Measurements from ENCODE around the gene LYRM1. TPM values are rescaled to one million over a fixed set of nuclear protein-coding genes. Genes with fewer than 3 reads are reported as not detected.
"Not testable (repeated sequence)": the region's sequence is repeated elsewhere in the genome, so short reads cannot be mapped to it uniquely, and the experiment has no call there.

LYRM1 gene
- total RNA-seq, 2 experiments from 2014 or later = 13.3 to 14.0 TPM

DNA sequence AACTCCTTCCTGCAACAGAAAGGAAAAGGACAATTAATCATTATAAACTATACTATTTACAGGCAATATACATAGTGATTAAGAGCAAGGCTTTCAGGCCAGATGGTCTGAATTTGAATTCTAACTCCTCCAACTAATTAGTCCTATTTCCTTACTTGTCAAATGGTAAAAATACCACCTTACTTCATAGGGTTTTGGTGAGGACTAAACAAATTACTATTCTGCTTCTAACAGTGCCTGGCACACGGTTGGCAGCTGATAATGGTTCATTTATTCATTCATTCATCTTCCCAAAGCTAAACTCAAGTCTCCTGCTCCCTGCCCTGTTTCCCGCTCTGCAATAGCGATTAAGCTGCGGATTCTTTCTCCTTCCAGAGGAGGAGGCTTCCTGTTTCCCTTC, 40.2 kb upstream of the LYRM1 start:
- H3K36me3 Mint-ChIP-seq (ENCODE audit: low read depth) = peaks cover 49% of the 10 kb centered on the region
- H3K4me1 Mint-ChIP-seq (ENCODE audit: low read depth) = peaks cover 6% of the 10 kb centered on the region
- intact Hi-C loops (cut with DNase I, micrococcal nuclease) = no loop called here
- CTCF ChIA-PET = no interaction called here
- TF ChIP-seq, protein P1, sequence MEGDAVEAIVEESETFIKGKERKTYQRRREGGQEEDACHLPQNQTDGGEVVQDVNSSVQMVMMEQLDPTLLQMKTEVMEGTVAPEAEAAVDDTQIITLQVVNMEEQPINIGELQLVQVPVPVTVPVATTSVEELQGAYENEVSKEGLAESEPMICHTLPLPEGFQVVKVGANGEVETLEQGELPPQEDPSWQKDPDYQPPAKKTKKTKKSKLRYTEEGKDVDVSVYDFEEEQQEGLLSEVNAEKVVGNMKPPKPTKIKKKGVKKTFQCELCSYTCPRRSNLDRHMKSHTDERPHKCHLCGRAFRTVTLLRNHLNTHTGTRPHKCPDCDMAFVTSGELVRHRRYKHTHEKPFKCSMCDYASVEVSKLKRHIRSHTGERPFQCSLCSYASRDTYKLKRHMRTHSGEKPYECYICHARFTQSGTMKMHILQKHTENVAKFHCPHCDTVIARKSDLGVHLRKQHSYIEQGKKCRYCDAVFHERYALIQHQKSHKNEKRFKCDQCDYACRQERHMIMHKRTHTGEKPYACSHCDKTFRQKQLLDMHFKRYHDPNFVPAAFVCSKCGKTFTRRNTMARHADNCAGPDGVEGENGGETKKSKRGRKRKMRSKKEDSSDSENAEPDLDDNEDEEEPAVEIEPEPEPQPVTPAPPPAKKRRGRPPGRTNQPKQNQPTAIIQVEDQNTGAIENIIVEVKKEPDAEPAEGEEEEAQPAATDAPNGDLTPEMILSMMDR (IDR thresholded peaks at IDR 0.05) = no peak
- no peaks in the 10 kb centered on the region for H3K27me3 ChIP-seq (ENCODE audit: control insufficient read depth in 1 of 2, insufficient read depth in 2 of 2, low read length in 2 of 2)
- no peak overlapping the region for H3K27ac Mint-ChIP-seq
- no peak overlapping the region for H3K4me3 Mint-ChIP-seq
- no peak for DNase-seq
- no peaks in the 10 kb centered on the region for H3K4me1 ChIP-seq (ENCODE audit: insufficient read depth, low read length)
- ATAC-seq (ENCODE audit: poor library complexity) = no peak
- POLR2A ChIA-PET = no interaction called here
- no peak overlapping the region for H3K27ac ChIP-seq (ENCODE audit: low read depth in 1 of 2, low read length in 2 of 2)
- H3K9me3 Mint-ChIP-seq = no peaks in the 10 kb centered on the region
- no peaks in the 10 kb centered on the region for H3K27me3 Mint-ChIP-seq
- H3K4me3 ChIP-seq (ENCODE audit: low read length) = no peak overlapping the region
- H3K36me3 ChIP-seq (ENCODE audit: insufficient read depth, low read length) = peaks cover 26% of the 10 kb centered on the region
- no peaks in the 10 kb centered on the region for H3K9me3 ChIP-seq (ENCODE audit: control insufficient read depth in 1 of 2, insufficient read depth in 1 of 2, low read length in 2 of 2)

DNA sequence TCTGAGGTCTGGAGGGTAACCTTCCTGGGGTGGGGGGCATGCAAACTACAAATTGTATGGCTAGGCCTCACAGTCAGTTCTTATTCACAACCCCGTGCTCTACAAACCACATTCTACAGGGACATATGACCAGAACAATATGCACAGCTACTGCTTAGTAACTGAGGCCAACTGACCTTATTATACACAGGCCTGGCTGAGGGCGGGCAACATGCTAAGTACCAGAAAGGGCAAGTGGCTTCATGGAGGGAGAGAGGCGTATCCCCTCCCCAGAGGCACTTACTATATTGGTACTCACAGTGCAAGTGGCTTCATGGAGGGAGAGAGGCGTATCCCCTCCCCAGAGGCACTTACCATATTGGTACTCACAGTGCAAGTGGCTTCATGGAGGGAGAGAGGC, 39.6 kb upstream of the LYRM1 start:
- H3K4me1 Mint-ChIP-seq (ENCODE audit: low read depth); CTCF ChIA-PET: not testable (repeated sequence)

DNA sequence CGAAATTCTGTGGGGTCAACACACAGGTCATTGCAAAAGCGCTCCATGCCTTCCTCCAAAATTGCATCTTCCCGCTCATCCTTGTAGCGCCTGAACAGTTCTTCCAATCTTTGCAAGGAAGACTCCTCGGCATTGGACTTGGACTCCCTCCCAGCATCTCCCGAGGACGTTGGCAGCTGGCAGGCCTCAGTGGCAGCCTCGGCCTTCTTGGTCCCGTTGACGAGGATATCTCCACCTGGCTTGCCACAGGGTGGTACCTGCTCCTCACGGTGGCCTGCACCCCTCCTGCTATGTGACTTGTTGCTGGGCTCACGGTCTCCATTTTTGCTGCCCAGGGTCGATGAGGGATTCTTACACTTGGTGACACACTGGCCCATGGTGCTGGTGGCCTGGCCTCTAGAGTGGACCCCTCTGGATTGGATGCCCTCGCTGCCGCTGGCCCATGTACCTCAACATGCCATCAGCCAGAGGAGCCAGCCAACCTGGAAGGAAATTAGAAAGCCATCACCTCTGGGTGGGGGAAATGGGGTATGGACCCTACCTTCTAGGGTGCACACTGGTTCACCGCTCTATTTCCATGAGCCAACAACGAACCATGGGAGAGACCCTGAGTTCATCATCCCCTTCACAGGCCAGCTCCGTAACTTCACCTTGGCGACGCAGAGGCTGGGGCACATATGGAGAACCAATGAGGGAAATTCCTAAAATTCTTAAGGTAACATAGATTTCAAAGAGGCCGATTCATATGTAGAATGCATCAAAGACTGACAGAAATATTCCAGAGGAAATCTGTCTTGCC, 38.2 kb upstream of the LYRM1 start:
- Histone ChIP-seq H3K27ac (ENCODE audit: low read depth in 1 of 2, low read length in 2 of 2) (no peak overlapping the region), H3K27me3 (ENCODE audit: control insufficient read depth in 1 of 2, insufficient read depth in 2 of 2, low read length in 2 of 2) (no peaks in the 10 kb centered on the region), H3K9me3 (ENCODE audit: control insufficient read depth in 1 of 2, insufficient read depth in 1 of 2, low read length in 2 of 2) (no peaks in the 10 kb centered on the region), H3K4me3 (ENCODE audit: low read length) (no peak overlapping the region), H3K4me1 (ENCODE audit: insufficient read depth, low read length) (no peaks in the 10 kb centered on the region), H3K36me3 (ENCODE audit: insufficient read depth, low read length) (peaks cover 26% of the 10 kb centered on the region)
- CTCF ChIA-PET = no interaction called here
- Mint-ChIP-seq H3K4me3 (no peak overlapping the region), H3K27ac (no peak overlapping the region), H3K27me3 (no peaks in the 10 kb centered on the region), H3K9me3 (no peaks in the 10 kb centered on the region), H3K36me3 (ENCODE audit: low read depth) (peaks cover 44% of the 10 kb centered on the region), H3K4me1 (ENCODE audit: low read depth) (peaks cover 6% of the 10 kb centered on the region)
- POLR2A ChIA-PET = no interaction called here
- intact Hi-C loops (cut with DNase I, micrococcal nuclease) = no loop called here
- TF ChIP-seq, protein P1 (IDR thresholded peaks at IDR 0.05) = no peak
- ATAC-seq (ENCODE audit: poor library complexity) (no peak), DNase-seq (no peak)

More for the DNA sequence above, 39.6 kb upstream of the LYRM1 start:
- H3K9me3 Mint-ChIP-seq; H3K4me3 Mint-ChIP-seq; H3K27me3 Mint-ChIP-seq; H3K27ac Mint-ChIP-seq; H3K4me3 ChIP-seq (ENCODE audit: low read length); DNase-seq; intact Hi-C loops (cut with DNase I, micrococcal nuclease); POLR2A ChIA-PET; H3K4me1 ChIP-seq (ENCODE audit: insufficient read depth, low read length); H3K27ac ChIP-seq (ENCODE audit: low read depth in 1 of 2, low read length in 2 of 2); H3K27me3 ChIP-seq (ENCODE audit: control insufficient read depth in 1 of 2, insufficient read depth in 2 of 2, low read length in 2 of 2); H3K9me3 ChIP-seq (ENCODE audit: control insufficient read depth in 1 of 2, insufficient read depth in 1 of 2, low read length in 2 of 2); ATAC-seq (ENCODE audit: poor library complexity): not testable (repeated sequence)
- H3K36me3 ChIP-seq (ENCODE audit: insufficient read depth, low read length) = peaks cover 26% of the 10 kb centered on the region
- peaks cover 44% of the 10 kb centered on the region for H3K36me3 Mint-ChIP-seq (ENCODE audit: low read depth)

DNA sequence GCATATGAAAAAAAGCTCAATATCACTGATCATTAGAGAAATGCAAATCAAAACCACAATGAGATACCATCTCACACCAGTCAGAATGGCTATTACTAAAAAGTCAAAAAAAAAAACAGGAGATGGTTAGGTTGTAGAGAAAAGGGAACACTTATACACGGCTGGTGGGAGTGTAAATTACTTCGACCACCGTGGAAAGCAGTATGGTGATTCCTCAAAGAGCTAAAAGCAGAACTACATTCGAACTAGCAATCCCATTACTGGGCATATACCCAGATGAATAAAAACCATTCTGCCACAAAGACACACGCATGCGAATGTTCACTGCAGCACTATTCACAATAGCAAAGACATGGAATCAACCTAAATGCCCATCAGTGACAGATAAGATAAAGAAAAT, 36.2 kb upstream of the LYRM1 start:
- H3K27me3 ChIP-seq (ENCODE audit: control insufficient read depth in 1 of 2, insufficient read depth in 2 of 2, low read length in 2 of 2); H3K4me3 ChIP-seq (ENCODE audit: low read length); H3K27ac Mint-ChIP-seq; H3K27me3 Mint-ChIP-seq; H3K4me3 Mint-ChIP-seq; H3K4me1 ChIP-seq (ENCODE audit: insufficient read depth, low read length); intact Hi-C loops (cut with DNase I, micrococcal nuclease); H3K9me3 Mint-ChIP-seq; H3K27ac ChIP-seq (ENCODE audit: low read depth in 1 of 2, low read length in 2 of 2); DNase-seq; ATAC-seq (ENCODE audit: poor library complexity); H3K4me1 Mint-ChIP-seq (ENCODE audit: low read depth); POLR2A ChIA-PET; H3K9me3 ChIP-seq (ENCODE audit: control insufficient read depth in 1 of 2, insufficient read depth in 1 of 2, low read length in 2 of 2): not testable (repeated sequence)
- CTCF ChIA-PET = interaction anchor here (1.6 to 1.8 kb wide), 2 partner anchors 11 to 13 kb away, joined by 3 to 5 read pairs; no protein-coding TSS in a partner anchor
- peaks cover 38% of the 10 kb centered on the region for H3K36me3 Mint-ChIP-seq (ENCODE audit: low read depth)
- H3K36me3 ChIP-seq (ENCODE audit: insufficient read depth, low read length) = peaks cover 26% of the 10 kb centered on the region

Measured in CD4-positive, alpha-beta T cell (primary cell).